H4 (cell line): ENCODE data around the gene RAB8B. TPM values are rescaled to one million over a fixed set of nuclear protein-coding genes. Genes with fewer than 3 reads are reported as not detected.

Experiments used
- DNase-seq: peaks from one replicate; pipeline ENCODE4 v3.0.0-alpha.2; 2015; ENCODE audit warnings: low spot score
- total RNA-seq: library from RNA; depleted of rRNA; stranded (reverse); fragments of >200 nt; shearing (Covaris generic); gene quantifications from 2 replicates; pipeline ENCODE4 v1.2.3, GENCODE V29; 2014

The RAB8B gene
- total RNA-seq, 1 experiment from 2014 or later: 21.4 TPM

- no peak for DNase-seq
These were observed 4.2 kb upstream of the RAB8B start for GRCh38 chr15:63185206-63185605.

DNA sequence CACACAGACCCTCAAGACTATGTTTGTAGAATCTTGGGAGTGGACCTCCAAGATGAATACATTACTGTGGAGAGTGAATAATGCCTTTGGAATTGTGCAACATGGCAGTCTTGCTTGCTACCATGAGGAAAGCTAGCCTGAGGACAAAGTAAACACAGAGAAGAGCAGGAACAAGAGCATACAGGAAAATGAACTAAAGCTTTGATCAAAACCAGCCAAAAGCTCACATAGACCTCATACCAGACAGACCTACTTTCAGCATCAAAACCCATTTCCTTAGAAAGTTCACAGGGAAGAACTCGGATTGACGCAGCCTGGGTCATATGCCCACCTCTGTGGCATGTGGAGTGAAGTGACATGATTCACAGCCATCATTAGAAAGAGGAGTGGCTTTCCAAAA, 3.3 kb upstream of the RAB8B start:
- peak; percentile 61 for DNase-seq

- DNase-seq: no peak
These were observed 1.7 kb upstream of the RAB8B start for GRCh38 chr15:63187589-63188226.

- no peak for DNase-seq
These were observed 1.0 kb upstream of the RAB8B start for GRCh38 chr15:63188247-63188925.

DNA sequence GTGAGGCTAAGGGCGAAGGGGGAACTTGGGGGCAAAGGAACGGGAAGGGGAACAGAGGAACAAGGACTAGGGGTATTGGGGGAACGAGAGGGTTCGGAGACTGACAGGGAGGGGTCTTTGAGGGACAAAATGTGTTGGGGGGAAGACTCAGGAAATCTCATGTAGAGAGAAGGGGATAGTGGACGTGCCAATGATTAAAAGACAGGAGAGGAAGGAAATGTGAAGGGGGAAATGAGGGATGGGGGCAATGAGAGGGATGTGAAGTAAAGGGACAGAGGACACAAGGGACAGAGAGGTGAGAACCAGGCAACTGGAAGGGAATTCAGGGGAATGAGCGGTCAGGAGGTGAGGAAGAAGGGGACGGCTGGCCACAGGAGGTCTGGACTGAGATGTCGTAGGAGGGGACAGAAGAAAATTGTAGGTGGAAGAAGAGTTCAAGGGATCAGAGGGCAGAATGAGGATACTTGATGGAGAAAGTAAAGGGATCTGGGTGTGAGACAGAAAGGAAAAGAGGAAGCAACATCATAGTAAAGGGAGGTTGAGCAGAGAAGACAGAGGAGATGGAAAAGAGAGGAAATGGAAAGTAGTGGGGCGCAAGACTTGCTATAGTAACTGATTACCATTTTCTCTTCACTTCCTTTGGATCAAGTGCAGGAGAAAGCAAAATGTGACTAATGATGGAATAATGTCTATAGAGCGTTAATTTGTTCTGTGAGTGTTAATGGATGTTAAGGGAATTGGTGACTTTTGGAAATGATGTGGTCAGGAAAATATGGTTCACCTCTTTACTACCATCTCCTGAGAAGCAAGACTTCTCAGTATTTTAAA, 749 bp downstream of the RAB8B start:
- DNase-seq: no peak

GRCh38 chr15:63190769-63191649, 1.6 kb downstream of the RAB8B start:
- DNase-seq: no peak

- DNase-seq: no peak
These were observed 2.7 kb downstream of the RAB8B start for GRCh38 chr15:63191895-63192618.

- DNase-seq: no peak
These were observed 3.3 kb downstream of the RAB8B start for GRCh38 chr15:63192619-63193206.

GRCh38 chr15:63194302-63194701, 4.9 kb downstream of the RAB8B start:
- DNase-seq: no peak

GRCh38 chr15:63194880-63195568, 5.6 kb downstream of the RAB8B start:
- DNase-seq: no peak

DNA sequence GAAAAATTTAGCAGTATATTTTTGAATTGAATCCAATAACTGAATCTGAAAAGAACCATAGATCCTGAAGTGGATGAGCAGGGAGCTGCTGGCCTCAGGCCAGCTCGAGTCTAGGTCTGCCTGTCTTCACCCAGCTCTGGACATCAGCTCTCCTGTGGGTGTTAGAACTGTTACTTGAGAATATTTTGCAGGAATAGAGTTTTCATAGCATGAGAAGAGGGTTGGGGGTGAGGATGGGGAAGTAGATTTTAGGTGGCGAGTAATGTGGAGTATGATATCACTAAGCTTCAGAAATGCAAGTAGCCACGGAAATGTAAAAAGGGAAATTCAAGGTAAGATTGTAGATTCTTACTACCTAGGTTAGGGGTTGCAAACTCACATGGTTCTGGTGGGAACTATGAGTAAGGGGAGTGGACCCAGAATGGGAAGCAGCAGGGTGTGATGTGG, 6.2 kb downstream of the RAB8B start:
- no peak for DNase-seq

DNA sequence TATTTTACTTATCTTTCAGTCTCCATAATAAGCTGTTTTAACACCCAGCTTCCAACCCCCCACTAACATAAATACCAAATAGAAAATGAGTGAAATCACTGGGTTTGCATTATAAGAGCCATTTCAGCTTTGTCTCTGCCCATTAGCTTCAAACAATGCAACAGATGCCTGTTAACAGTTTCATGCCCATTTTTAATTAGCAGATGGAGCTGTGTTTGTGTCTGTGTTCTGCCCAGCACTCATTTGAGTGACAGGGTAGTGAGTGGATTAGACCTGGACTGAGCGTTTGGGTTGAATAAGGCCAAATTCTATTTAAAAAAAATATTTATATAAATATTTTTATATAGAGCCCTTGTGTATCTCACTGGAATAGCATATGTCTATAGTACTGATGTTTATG, 7.4 kb downstream of the RAB8B start:
- DNase-seq: no peak

DNA sequence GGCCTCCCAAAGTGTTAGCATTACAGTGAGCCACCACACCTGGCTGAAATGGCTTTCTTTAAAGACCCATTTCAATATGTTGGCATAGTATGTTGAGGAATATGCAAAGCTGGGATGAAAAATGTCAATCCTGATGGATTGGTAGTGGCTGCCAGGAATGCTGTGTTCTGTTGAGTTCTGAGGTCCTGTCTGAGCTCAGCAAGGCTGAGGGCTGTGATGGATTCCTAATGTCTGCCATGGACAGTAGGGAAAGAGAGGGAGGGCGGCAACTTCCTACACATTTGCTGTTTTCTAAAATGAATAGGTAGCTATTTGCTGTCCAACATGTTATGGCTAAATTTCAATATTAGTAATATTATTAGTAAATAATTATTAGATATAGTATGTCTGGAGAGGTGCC, 8.2 kb downstream of the RAB8B start:
- DNase-seq: no peak

- DNase-seq: peak; percentile 37
These were observed 9.2 kb downstream of the RAB8B start for GRCh38 chr15:63198371-63199250.

DNA sequence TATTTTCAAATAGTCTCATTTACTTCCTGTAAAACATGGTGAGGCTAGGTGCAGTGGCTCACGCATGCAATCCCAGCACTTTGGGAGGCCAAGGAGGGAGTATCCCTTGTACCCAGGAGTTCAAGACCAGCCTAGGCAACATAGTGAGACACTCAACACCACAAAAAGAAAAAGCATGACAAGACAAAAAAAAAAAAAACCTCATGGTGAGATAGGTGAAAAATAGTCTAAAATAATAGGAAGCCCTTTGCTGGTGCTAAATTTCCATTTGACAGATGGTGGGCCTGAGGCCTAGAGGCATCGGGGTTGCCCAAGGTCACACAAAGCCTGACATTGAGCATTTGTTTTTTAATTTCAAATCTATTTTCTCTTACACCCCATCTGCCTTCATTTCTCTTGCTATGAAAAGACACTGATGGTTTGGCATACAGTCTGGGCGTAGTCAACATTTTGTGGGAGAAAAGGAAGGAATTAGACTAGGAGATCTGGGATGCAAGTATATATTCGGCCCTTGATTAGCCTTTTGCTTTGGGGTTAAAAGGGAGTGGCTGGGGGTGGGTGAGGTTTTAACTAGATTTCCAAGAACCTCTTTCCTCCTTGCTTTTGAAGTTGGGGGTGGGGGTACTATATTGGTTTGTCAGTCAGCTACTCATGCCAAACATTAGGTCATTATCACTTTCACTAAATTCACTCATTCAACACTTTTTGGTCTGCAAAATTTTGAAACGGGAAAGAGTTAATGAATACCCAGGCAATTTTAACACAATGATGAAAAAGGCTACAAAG, 11.3 kb downstream of the RAB8B start:
- DNase-seq: no peak

GRCh38 chr15:63202861-63203260, 13.5 kb downstream of the RAB8B start:
- DNase-seq: no peak

- no peak for DNase-seq
These were observed 14.2 kb downstream of the RAB8B start for GRCh38 chr15:63203451-63204090.

- no peak for DNase-seq
These were observed 16.7 kb downstream of the RAB8B start for GRCh38 chr15:63206079-63206478.
